Retinal pigment epithelial cell (primary cell): ENCODE measurements around the gene PRMT7.

ENCODE experiments used
- DNase-seq: peaks from one replicate; pipeline ENCODE4 v3.0.0-alpha.2; 2010; ENCODE audit warnings: low read depth
- H3K4me3 ChIP-seq: 2 replicates; pipeline ENCODE4 v1.5.1; 2011; ENCODE audit warnings: mild to moderate bottlenecking, low read length, control low read depth, moderate library complexity
- CTCF ChIP-seq: conservative IDR thresholded peaks from 2 replicates; pipeline ENCODE4 v1.5.1; 2011; ENCODE audit warnings: low read depth, low read length, control low read depth, inconsistent platforms

PRMT7 gene

GRCh38 chr16:68342620-68343019, 31.8 kb downstream of the PRMT7 start:
- TF ChIP-seq CTCF, result no peak
- DNase-seq, result no peak
- no peak overlapping the region for H3K4me3 ChIP-seq

GRCh38 chr16:68343137-68343536, 32.3 kb downstream of the PRMT7 start:
- no peak overlapping the region for H3K4me3 ChIP-seq
- no peak for TF ChIP-seq CTCF
- no peak for DNase-seq

GRCh38 chr16:68344252-68344651, 33.4 kb downstream of the PRMT7 start:
- no peak overlapping the region for H3K4me3 ChIP-seq
- no peak for DNase-seq
- TF ChIP-seq CTCF, result no peak

GRCh38 chr16:68345351-68345810, 34.6 kb downstream of the PRMT7 start:
- TF ChIP-seq CTCF, result no peak
- DNase-seq, result no peak
- H3K4me3 ChIP-seq, result no peak overlapping the region

- no peak overlapping the region for H3K4me3 ChIP-seq
- TF ChIP-seq CTCF, result no peak
- DNase-seq, result no peak
Measured at GRCh38 chr16:68345958-68346635, 35.3 kb downstream of the PRMT7 start.

GRCh38 chr16:68346892-68347480, 36.2 kb downstream of the PRMT7 start:
- DNase-seq, result no peak
- no peak for TF ChIP-seq CTCF
- no peak overlapping the region for H3K4me3 ChIP-seq

GRCh38 chr16:68347605-68348004, 36.8 kb downstream of the PRMT7 start:
- H3K4me3 ChIP-seq, result no peak overlapping the region
- no peak for DNase-seq
- no peak for TF ChIP-seq CTCF
